Neutrophil (primary cell): ENCODE data around the gene UMAD1.

ENCODE experiments used
- H3K27ac ChIP-seq: fragments of 200-600 bp; sonication (generic); 2 replicates; pipeline ENCODE4 v1.5.1; 2016; ENCODE audit warnings: mild to moderate bottlenecking, moderate library complexity
- H3K27me3 ChIP-seq: fragments of 200-600 bp; sonication (generic); 2 replicates; pipeline ENCODE4 v1.6.0; 2016; ENCODE audit warnings: mild to moderate bottlenecking
- H3K36me3 ChIP-seq: fragments of 200-600 bp; sonication (generic); 2 replicates; pipeline ENCODE4 v1.5.1; 2017
- H3K4me1 ChIP-seq, 2 experiments: fragments of 200-600 bp in 1 of 2; sonication (generic) in 1 of 2; 1 replicate in 1 of 2; 2 replicates in 1 of 2; pipeline versions ENCODE4 v1.5.1 to v1.6.1; 2013 to 2016; ENCODE audit warnings: low read depth in 1 of 2, low read length in 1 of 2, mild to moderate bottlenecking in 1 of 2, moderate library complexity in 1 of 2; ENCODE audit not compliant: control insufficient read depth in 1 of 2, insufficient read depth in 1 of 2
- H3K4me3 ChIP-seq, 2 experiments: fragments of 200-600 bp in 1 of 2; sonication (generic) in 1 of 2; 1 replicate in 1 of 2; 2 replicates in 1 of 2; pipeline ENCODE4 v1.5.1; 2013 to 2016; ENCODE audit warnings: low read depth in 1 of 2, low read length in 1 of 2, mild to moderate bottlenecking in 1 of 2, moderate library complexity in 1 of 2
- H3K9me3 ChIP-seq: fragments of 200-600 bp; sonication (generic); 2 replicates; pipeline ENCODE4 v1.5.1; 2016
- CTCF ChIP-seq: fragments of 200-600 bp; sonication (generic); IDR thresholded peaks from 2 replicates; pipeline ENCODE4 v1.5.1; 2016; ENCODE audit warnings: antibody characterized with exemption

UMAD1 gene

GRCh38 chr7:7710469-7710868 lies 69.9 kb downstream of the UMAD1 start:
- Histone ChIP-seq H3K27me3 (no peaks in the 10 kb centered on the region), H3K9me3 (no peaks in the 10 kb centered on the region), H3K27ac (no peak overlapping the region), H3K4me3 (no peak overlapping the region), H3K4me1 (peaks cover 0 to 3% of the 10 kb centered on the region in 2 experiments), H3K36me3 (no peaks in the 10 kb centered on the region)
- no peak for TF ChIP-seq CTCF

GRCh38 chr7:7713730-7714129 lies 73.2 kb downstream of the UMAD1 start:
- no peak for TF ChIP-seq CTCF
- H3K9me3 ChIP-seq, result no peaks in the 10 kb centered on the region

GRCh38 chr7:7718492-7718891 lies 77.9 kb downstream of the UMAD1 start, which contains the start of gene RPA3:
Gene RPA3, minus strand, starts transcription at chr7:7718607. Its CDS starts 78,189 bp downstream, at chr7:7640418.
- H3K27ac ChIP-seq, result no peak within 1 kb of the TSS
- no peaks in the 10 kb centered on the region for H3K9me3 ChIP-seq
- H3K27me3 ChIP-seq, result no peaks in the 10 kb centered on the region
- no peak within 1 kb of the TSS for H3K4me3 ChIP-seq
- H3K4me1 ChIP-seq, result no peaks in the 10 kb centered on the region
- no peak for TF ChIP-seq CTCF
- no peaks in the 10 kb centered on the region for H3K36me3 ChIP-seq

More at GRCh38 chr7:7713730-7714129, 73.2 kb downstream of the UMAD1 start:
- Histone ChIP-seq H3K27ac (no peak overlapping the region), H3K4me1 (peaks cover 0 to 3% of the 10 kb centered on the region in 2 experiments), H3K36me3 (no peaks in the 10 kb centered on the region), H3K4me3 (no peak overlapping the region), H3K27me3 (no peaks in the 10 kb centered on the region)

GRCh38 chr7:7719236-7719635 lies 78.7 kb downstream of the UMAD1 start:
- TF ChIP-seq CTCF, result no peak
- Histone ChIP-seq H3K9me3 (no peaks in the 10 kb centered on the region), H3K27me3 (no peaks in the 10 kb centered on the region), H3K4me1 (no peaks in the 10 kb centered on the region), H3K4me3 (no peak overlapping the region), H3K27ac (no peak overlapping the region), H3K36me3 (no peaks in the 10 kb centered on the region)

GRCh38 chr7:7720193-7720592 lies 79.6 kb downstream of the UMAD1 start:
- Histone ChIP-seq H3K27ac (no peak overlapping the region), H3K4me3 (no peak overlapping the region), H3K27me3 (no peaks in the 10 kb centered on the region), H3K4me1 (no peaks in the 10 kb centered on the region), H3K36me3 (no peaks in the 10 kb centered on the region), H3K9me3 (no peaks in the 10 kb centered on the region)
- TF ChIP-seq CTCF, result no peak
